Measurements from ENCODE around the gene EZH2.

DNA sequence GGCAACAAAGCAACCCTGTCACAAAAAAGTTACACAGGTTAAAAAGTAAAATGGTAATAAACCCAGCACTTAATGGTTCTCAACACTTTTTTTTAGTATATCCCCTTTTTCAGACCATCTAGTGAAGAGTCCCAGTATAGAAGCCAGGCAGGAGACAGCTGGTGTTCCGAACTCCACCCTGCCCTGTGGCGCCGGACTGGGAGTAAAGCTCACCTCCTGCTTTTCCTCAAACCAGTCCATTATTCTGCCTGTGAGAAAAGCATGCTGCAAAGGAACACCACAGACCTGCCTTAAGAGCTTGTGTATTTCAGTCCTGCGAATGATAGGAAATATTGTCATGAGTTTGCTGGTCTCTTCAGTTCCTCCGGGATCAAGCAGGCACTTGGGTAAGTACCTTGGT, 81.0 kb downstream of the EZH2 start:
- TF ChIP-seq, protein P1, sequence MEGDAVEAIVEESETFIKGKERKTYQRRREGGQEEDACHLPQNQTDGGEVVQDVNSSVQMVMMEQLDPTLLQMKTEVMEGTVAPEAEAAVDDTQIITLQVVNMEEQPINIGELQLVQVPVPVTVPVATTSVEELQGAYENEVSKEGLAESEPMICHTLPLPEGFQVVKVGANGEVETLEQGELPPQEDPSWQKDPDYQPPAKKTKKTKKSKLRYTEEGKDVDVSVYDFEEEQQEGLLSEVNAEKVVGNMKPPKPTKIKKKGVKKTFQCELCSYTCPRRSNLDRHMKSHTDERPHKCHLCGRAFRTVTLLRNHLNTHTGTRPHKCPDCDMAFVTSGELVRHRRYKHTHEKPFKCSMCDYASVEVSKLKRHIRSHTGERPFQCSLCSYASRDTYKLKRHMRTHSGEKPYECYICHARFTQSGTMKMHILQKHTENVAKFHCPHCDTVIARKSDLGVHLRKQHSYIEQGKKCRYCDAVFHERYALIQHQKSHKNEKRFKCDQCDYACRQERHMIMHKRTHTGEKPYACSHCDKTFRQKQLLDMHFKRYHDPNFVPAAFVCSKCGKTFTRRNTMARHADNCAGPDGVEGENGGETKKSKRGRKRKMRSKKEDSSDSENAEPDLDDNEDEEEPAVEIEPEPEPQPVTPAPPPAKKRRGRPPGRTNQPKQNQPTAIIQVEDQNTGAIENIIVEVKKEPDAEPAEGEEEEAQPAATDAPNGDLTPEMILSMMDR (conservative IDR thresholded peaks at IDR 0.05 in 1 of 2, IDR thresholded peaks at IDR 0.05 in 1 of 2; ENCODE audit: low read depth in 1 of 2, low read length in 2 of 2): no peak
- no peak for TF ChIP-seq EZH2 (IDR thresholded peaks at IDR 0.05; ENCODE audit: low read length, missing control alignments)
